A549 (cell line): ENCODE results near the gene JARID2. TPM values are rescaled to one million over a fixed set of nuclear protein-coding genes. Genes with fewer than 3 reads are reported as not detected.

Source experiments
- ATAC-seq, 2 experiments: fragments of 200-7000 bp in 1 of 2; fragments of >200 bp in 1 of 2; cut with Nextera tagmentation in 1 of 2; cut with Tn5 transposase in 1 of 2; 3 replicates each; pipeline versions ENCODE4 v1.8.0 to v1.9.1; 2018 to 2020; ENCODE audit warnings: mild to moderate bottlenecking in 1 of 2, moderate library complexity in 1 of 2
- CTCF ChIA-PET: fragments of 300-600 bp; sonication (Branson Sonifier 250); formaldehyde crosslinking; extraction: SDS; loops from one replicate; lab custom pipeline; 2021; ENCODE audit warnings: antibody characterized with exemption, inconsistent platforms; lab: Yijun Ruan, JAX
- POLR2A ChIA-PET: fragments of 350-600 bp; formaldehyde crosslinking; extraction: SDS; loops from one replicate; lab custom pipeline; 2021; ENCODE audit warnings: antibody characterized with exemption, inconsistent platforms; lab: Yijun Ruan, JAX
- DNase-seq, 2 experiments: peaks; one replicate each; pipeline versions ENCODE4 v3.0.0 to v3.0.0-alpha.2; 2011 to 2016; ENCODE audit warnings: low read depth in 1 of 2, low spot score in 1 of 2
- FAIRE-seq: peaks from 2 replicates; lab custom pipeline; 2011; peaks lifted over from hg19 to GRCh38; lab: Jason Lieb, UNC
- H3K27ac ChIP-seq, 2 experiments: fragments of >200 bp; sonication (Bioruptor Twin); formaldehyde crosslinking; 3 replicates each; pipeline ENCODE4 v1.5.1; 2016 to 2017
- H3K4me1 ChIP-seq: fragments of >200 bp; sonication (Bioruptor Twin); formaldehyde crosslinking; 3 replicates; pipeline ENCODE4 v1.6.1; 2016
- H3K4me2 ChIP-seq: fragments of >200 bp; sonication (Bioruptor Twin); formaldehyde crosslinking; 3 replicates; pipeline ENCODE4 v1.6.1; 2016
- H3K4me3 ChIP-seq: fragments of >200 bp; sonication (Bioruptor Twin); formaldehyde crosslinking; 3 replicates; pipeline ENCODE4 v1.5.1; 2016
- H3K9me3 ChIP-seq: fragments of >200 bp; sonication (Bioruptor Twin); formaldehyde crosslinking; 3 replicates; pipeline ENCODE4 v1.6.1; 2016
- FOSB ChIP-seq: fragments of 250-450 bp; sonication (Bioruptor Pico); IDR thresholded peaks from 2 replicates; pipeline ENCODE4 v1.5.0; 2020; ENCODE audit warnings: mild to moderate bottlenecking, moderate library complexity
- JUNB ChIP-seq: fragments of >200 bp; sonication (Bioruptor Twin); formaldehyde crosslinking; IDR thresholded peaks from 2 replicates; pipeline ENCODE4 v1.6.1; 2016
- MAFK ChIP-seq: fragments of 450-650 bp; IDR thresholded peaks from 2 replicates; pipeline ENCODE4 v1.6.1; 2014; ENCODE audit not compliant: partially characterized antibody
- MAZ ChIP-seq: fragments of 150-350 bp; IDR thresholded peaks from 2 replicates; pipeline ENCODE4 v1.6.1; 2014; ENCODE audit warnings: antibody characterized with exemption, low read depth, low read length, borderline replicate concordance
- NFE2L2 ChIP-seq: fragments of 150-350 bp; conservative IDR thresholded peaks from 2 replicates; pipeline ENCODE4 v1.6.1; 2014; ENCODE audit warnings: low read length
- NPAS2 ChIP-seq: fragments of 250-450 bp; sonication (Bioruptor Pico); IDR thresholded peaks from 2 replicates; pipeline ENCODE4 v1.8.0; 2022; ENCODE audit warnings: mild to moderate bottlenecking, moderate library complexity, borderline replicate concordance
- RAD21 ChIP-seq, 2 experiments: fragments of >200 bp in 1 of 2; sonication (Bioruptor Twin) in 1 of 2; formaldehyde crosslinking in 1 of 2; IDR thresholded peaks in 1 of 2; conservative IDR thresholded peaks in 1 of 2; 2 replicates in 1 of 2; 3 replicates in 1 of 2; pipeline ENCODE4 v1.6.1; 2012 to 2018; ENCODE audit warnings: inconsistent platforms in 1 of 2
- RARB ChIP-seq: fragments of 250-450 bp; sonication (Bioruptor Pico); IDR thresholded peaks from 2 replicates; pipeline ENCODE4 v1.8.0; 2021; ENCODE audit warnings: mild to moderate bottlenecking, moderate library complexity
- RNF2 ChIP-seq: fragments of 200-600 bp; sonication (generic); IDR thresholded peaks from 2 replicates; pipeline ENCODE4 v1.6.1; 2016; ENCODE audit warnings: low read depth, mild to moderate bottlenecking, antibody characterized with exemption, moderate library complexity, borderline replicate concordance
- TFCP2L1 ChIP-seq: fragments of 250-450 bp; sonication (Bioruptor Pico); IDR thresholded peaks from 2 replicates; pipeline ENCODE4 v1.5.0; 2021; ENCODE audit warnings: mild to moderate bottlenecking
- ZC3H11A ChIP-seq: fragments of 450-650 bp; IDR thresholded peaks from 2 replicates; pipeline ENCODE4 v1.6.1; 2014; ENCODE audit warnings: antibody characterized with exemption, mild to moderate bottlenecking
- ZFP36 ChIP-seq: fragments of 450-650 bp; IDR thresholded peaks from 2 replicates; pipeline ENCODE4 v1.6.1; 2014; ENCODE audit warnings: borderline replicate concordance; ENCODE audit not compliant: partially characterized antibody
- ZNF302 ChIP-seq: fragments of 250-450 bp; sonication (Bioruptor Pico); IDR thresholded peaks from 2 replicates; pipeline ENCODE4 v1.9.0; 2021; ENCODE audit warnings: inconsistent platforms, mild to moderate bottlenecking, moderate library complexity
- WGBS: methylation state at CpG from one replicate; pipeline ENCODE4 v1.1.6; 2017; ENCODE audit errors: missing lambda C conversion rate; 5-methylcytosine and 5-hydroxymethylcytosine counted together
- polyA plus RNA-seq, 4 experiments: library from polyadenylated mRNA; depleted of rRNA in 3 of 4; stranded (reverse); fragments of >200 nt; fragmentation: RNase III in 1 of 4; extraction: RNeasy Plus Mini Kit Qiagen cat#74134 plus additional on column Dnase treatment in 1 of 4; gene quantifications; 2 replicates in 3 of 4; 3 replicates in 1 of 4; pipeline ENCODE4 v1.2.3, GENCODE V29; 2011 to 2017
- TF ChIP-seq, protein P1 (sequence below): fragments of >200 bp; sonication (Bioruptor Twin); formaldehyde crosslinking; IDR thresholded peaks from 3 replicates; pipeline ENCODE4 v1.5.1; 2016
- TF ChIP-seq, protein P2 (sequence below): IDR thresholded peaks from 2 replicates; pipeline ENCODE4 v1.6.1; 2012

JARID2 gene
- polyA plus RNA-seq, 2 of the 4 experiments (the other 2 are of a cell fraction): 7.8 to 8.3 TPM

- TF ChIP-seq FOSB: no peak
- TF ChIP-seq, protein P1, sequence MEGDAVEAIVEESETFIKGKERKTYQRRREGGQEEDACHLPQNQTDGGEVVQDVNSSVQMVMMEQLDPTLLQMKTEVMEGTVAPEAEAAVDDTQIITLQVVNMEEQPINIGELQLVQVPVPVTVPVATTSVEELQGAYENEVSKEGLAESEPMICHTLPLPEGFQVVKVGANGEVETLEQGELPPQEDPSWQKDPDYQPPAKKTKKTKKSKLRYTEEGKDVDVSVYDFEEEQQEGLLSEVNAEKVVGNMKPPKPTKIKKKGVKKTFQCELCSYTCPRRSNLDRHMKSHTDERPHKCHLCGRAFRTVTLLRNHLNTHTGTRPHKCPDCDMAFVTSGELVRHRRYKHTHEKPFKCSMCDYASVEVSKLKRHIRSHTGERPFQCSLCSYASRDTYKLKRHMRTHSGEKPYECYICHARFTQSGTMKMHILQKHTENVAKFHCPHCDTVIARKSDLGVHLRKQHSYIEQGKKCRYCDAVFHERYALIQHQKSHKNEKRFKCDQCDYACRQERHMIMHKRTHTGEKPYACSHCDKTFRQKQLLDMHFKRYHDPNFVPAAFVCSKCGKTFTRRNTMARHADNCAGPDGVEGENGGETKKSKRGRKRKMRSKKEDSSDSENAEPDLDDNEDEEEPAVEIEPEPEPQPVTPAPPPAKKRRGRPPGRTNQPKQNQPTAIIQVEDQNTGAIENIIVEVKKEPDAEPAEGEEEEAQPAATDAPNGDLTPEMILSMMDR: no peak
- TF ChIP-seq MAFK: no peak
Observed at GRCh38 chr6:15526212-15526701, 280.4 kb downstream of the JARID2 start (continued).

DNA sequence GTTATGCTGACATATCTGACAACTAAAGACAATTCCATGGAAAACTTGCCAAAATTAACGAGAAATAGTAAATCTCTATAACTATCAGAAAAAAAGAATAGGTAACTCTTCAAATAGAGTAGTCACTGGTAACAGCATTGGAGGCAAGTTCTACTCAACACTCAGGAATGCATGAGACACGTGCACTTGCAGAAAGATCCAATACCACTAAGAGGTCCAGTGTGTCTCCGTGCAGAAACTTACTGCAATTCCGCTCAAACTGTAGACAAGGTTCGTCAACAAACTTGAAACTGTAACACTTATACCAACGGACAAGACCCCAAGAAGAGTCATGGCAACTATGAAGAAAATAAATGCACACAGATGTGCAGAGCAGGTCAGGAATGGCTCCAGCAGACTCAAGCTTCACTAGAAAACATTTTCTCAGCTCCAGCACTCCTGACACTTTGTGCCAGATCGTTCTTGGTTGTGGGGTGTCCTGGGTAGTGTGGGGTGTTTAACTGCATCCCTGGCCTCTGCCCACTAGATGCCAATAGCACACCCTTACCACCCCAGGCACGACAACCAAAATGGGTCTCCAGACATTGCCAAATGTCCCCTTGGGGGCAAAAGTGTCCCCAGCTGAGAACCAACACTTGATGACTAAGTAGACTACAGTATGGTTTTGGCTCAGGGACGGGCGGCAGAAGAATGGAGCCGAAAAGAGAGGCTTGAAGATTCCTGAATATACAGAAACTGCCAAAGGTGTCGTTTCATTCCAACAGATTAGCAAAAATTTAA, 282.2 kb downstream of the JARID2 start:
- 84% methylated on average over 12 of the region's 12 CpGs for WGBS
- Histone ChIP-seq H3K4me2 (no peak overlapping the region), H3K27ac (no peak overlapping the region), H3K9me3 (no peaks in the 10 kb centered on the region), H3K4me3 (no peak overlapping the region), H3K4me1 (no peaks in the 10 kb centered on the region)
- TF ChIP-seq, protein P1: no peak
- no peak for TF ChIP-seq NPAS2 (CRISPR knock-in tag)
- no peak for TF ChIP-seq NFE2L2
- no peak for TF ChIP-seq RARB (CRISPR knock-in tag)
- no peak for TF ChIP-seq ZC3H11A
- TF ChIP-seq RAD21 (conservative IDR thresholded peaks at IDR 0.05 in 1 of 2, IDR thresholded peaks at IDR 0.05 in 1 of 2): no peak
- TF ChIP-seq MAFK: no peak
- TF ChIP-seq ZFP36: no peak
- no peak for TF ChIP-seq TFCP2L1 (CRISPR knock-in tag)
- TF ChIP-seq RNF2: no peak
- no peak for TF ChIP-seq JUNB
- no peak for ATAC-seq
- DNase-seq: no peak
- no peak for FAIRE-seq
- ChIA-PET CTCF (no interaction called here), POLR2A (no interaction called here)

DNA sequence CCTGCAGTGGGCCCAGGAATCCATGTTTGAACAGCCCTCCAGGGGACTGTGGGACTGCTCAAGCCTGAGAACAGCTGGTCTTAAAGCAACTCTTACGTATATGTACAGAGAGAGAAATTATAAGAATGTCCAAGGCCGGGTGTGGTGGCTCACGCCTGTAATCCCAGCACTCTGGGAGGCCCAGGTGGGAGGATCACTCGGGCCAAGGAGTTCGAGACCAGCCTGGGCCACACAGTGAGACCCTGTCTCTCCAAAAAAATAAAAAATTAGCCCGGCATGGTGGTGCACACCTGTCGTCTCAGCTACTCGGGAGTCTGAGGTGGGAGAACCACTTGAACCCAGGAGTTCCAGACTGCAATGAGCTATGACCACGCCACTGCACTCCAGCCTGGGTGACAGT, 283.0 kb downstream of the JARID2 start:
- ChIA-PET POLR2A (no interaction called here), CTCF (no interaction called here)
- Histone ChIP-seq H3K4me1 (no peaks in the 10 kb centered on the region), H3K4me2 (no peak overlapping the region), H3K27ac (no peak overlapping the region), H3K4me3 (no peak overlapping the region), H3K9me3 (no peaks in the 10 kb centered on the region)
- TF ChIP-seq, protein P2, sequence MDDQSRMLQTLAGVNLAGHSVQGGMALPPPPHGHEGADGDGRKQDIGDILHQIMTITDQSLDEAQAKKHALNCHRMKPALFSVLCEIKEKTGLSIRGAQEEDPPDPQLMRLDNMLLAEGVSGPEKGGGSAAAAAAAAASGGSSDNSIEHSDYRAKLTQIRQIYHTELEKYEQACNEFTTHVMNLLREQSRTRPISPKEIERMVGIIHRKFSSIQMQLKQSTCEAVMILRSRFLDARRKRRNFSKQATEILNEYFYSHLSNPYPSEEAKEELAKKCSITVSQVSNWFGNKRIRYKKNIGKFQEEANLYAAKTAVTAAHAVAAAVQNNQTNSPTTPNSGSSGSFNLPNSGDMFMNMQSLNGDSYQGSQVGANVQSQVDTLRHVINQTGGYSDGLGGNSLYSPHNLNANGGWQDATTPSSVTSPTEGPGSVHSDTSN: no peak
- TF ChIP-seq ZNF302 (CRISPR knock-in tag) (no peak), MAZ (no peak)
- no peak for ATAC-seq
- DNase-seq: no peak
- no peak for FAIRE-seq
- WGBS: 88% methylated on average over 9 of the region's 9 CpGs
